ENCODE data around the gene PFKL. TPM values are rescaled to one million over a fixed set of nuclear protein-coding genes. Genes with fewer than 3 reads are reported as not detected.

PFKL gene
- total and polyA plus RNA-seq, 2 donors (not counting 1 experiment from before 2014, with no cell fraction given), result 267 to 318 TPM

GRCh38 chr21:44317241-44317782 lies 17.5 kb downstream of the PFKL start:
- no peaks in the 10 kb centered on the region for H3K4me1 ChIP-seq (ENCODE audit: control insufficient read depth in 2 of 2, insufficient read depth in 2 of 2, low read length in 2 of 2)
- Mint-ChIP-seq H3K4me1 (no peaks in the 10 kb centered on the region), H3K4me3 (no peak overlapping the region), H3K27me3 (no peaks in the 10 kb centered on the region), H3K9me3 (ENCODE audit: insufficient read depth) (no peaks in the 10 kb centered on the region), H3K27ac (no peak overlapping the region)
- POLR2A ChIA-PET, result no interaction called here
- no peak overlapping the region for H2AFZ ChIP-seq (ENCODE audit: insufficient read depth, low read depth, low read length, poor library complexity, severe bottlenecking)
- intact Hi-C loops (cut with micrococcal nuclease), result no loop called here
- TF ChIP-seq EZH2 (IDR thresholded peaks at IDR 0.05; ENCODE audit: borderline replicate concordance, insufficient read depth, low read depth, low read length, poor library complexity, severe bottlenecking), result no peak
- TF ChIP-seq CTCF (IDR thresholded peaks at IDR 0.05), result no peak
- no peak overlapping the region for H3K9ac ChIP-seq (ENCODE audit: low read length)
- CTCF ChIA-PET, result no interaction called here
- peaks cover 0 to 81% of the 10 kb centered on the region in 2 experiments for H3K36me3 ChIP-seq (replicated peaks in 1 of 2; ENCODE audit: control extremely low read depth in 1 of 2, control insufficient read depth in 1 of 2, extremely low read depth in 1 of 2, insufficient read depth in 2 of 2, low read length in 1 of 2)
- WGBS (ENCODE audit: insufficient coverage), result 97% methylated on average over 19 of the region's 19 CpGs
- peaks cover 75% of the 10 kb centered on the region for H4K20me1 ChIP-seq (ENCODE audit: control insufficient read depth, insufficient read depth, low read length, poor library complexity, severe bottlenecking)
- peaks cover 3% of the 10 kb centered on the region for H3K79me2 ChIP-seq (ENCODE audit: control insufficient read depth, insufficient read depth, low read length)
- H3K4me3 ChIP-seq (ENCODE audit: control extremely low read depth in 1 of 5, extremely low read depth in 1 of 5, insufficient read depth in 1 of 5, low read depth in 2 of 5, low read length in 4 of 5), result no peak overlapping the region
- no peak for DNase-seq
- H3K27ac ChIP-seq (ENCODE audit: low read length in 2 of 2), result no peak overlapping the region
- H3K9me3 ChIP-seq (ENCODE audit: control extremely low read depth in 1 of 3, control insufficient read depth in 2 of 3, insufficient read depth in 1 of 3, low read length in 2 of 3), result no peaks in the 10 kb centered on the region
- H3K27me3 ChIP-seq (replicated peaks in 1 of 4; ENCODE audit: control extremely low read depth in 1 of 4, control insufficient read depth in 3 of 4, insufficient read depth in 4 of 4, low read length in 3 of 4), result no peaks in the 10 kb centered on the region
- ATAC-seq (ENCODE audit: low read depth), result no peak
- H3K4me2 ChIP-seq (replicated peaks; ENCODE audit: low read depth, low read length, poor library complexity, severe bottlenecking), result no peak overlapping the region

DNA sequence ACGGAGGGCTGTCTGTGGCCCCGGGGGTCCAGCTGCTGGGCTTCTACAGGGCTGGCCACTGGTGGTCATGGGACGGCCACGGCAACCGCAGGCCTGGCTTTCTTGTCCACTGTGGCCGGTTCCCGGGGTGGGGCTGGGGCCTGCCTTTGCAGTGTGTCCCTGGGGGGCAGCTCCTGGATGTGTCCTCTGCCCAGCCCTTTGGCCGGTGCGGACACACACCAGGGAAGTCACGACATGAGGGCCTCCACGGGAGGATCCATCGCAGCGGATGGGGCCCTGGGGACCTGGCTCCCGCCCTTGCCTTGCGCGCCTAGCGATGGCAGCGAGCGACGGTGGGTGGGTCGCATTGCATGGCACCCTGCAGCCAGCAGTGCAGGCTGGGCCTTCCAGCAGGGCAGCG lies 18.0 kb downstream of the PFKL start:
- H2AFZ ChIP-seq (ENCODE audit: insufficient read depth, low read depth, low read length, poor library complexity, severe bottlenecking), result no peak overlapping the region
- H3K27ac ChIP-seq (ENCODE audit: low read length in 2 of 2), result no peak overlapping the region
- ATAC-seq (ENCODE audit: low read depth) (no peak), DNase-seq (no peak)
- H3K9me3 ChIP-seq (ENCODE audit: control extremely low read depth in 1 of 3, control insufficient read depth in 2 of 3, insufficient read depth in 1 of 3, low read length in 2 of 3), result no peaks in the 10 kb centered on the region
- H3K4me3 Mint-ChIP-seq, result no peak overlapping the region
- no peak overlapping the region for H3K9ac ChIP-seq (ENCODE audit: low read length)
- H3K36me3 ChIP-seq (replicated peaks in 1 of 2; ENCODE audit: control extremely low read depth in 1 of 2, control insufficient read depth in 1 of 2, extremely low read depth in 1 of 2, insufficient read depth in 2 of 2, low read length in 1 of 2), result peaks cover 0 to 82% of the 10 kb centered on the region in 2 experiments
- H3K4me1 Mint-ChIP-seq, result no peaks in the 10 kb centered on the region
- H4K20me1 ChIP-seq (ENCODE audit: control insufficient read depth, insufficient read depth, low read length, poor library complexity, severe bottlenecking), result peaks cover 73% of the 10 kb centered on the region
- no peak for TF ChIP-seq EZH2 (IDR thresholded peaks at IDR 0.05; ENCODE audit: borderline replicate concordance, insufficient read depth, low read depth, low read length, poor library complexity, severe bottlenecking)
- no peak for TF ChIP-seq CTCF (IDR thresholded peaks at IDR 0.05)
- H3K79me2 ChIP-seq (ENCODE audit: control insufficient read depth, insufficient read depth, low read length), result peaks cover under 1% of the 10 kb centered on the region
- intact Hi-C loops (cut with micrococcal nuclease), result no loop called here
- CTCF ChIA-PET, result no interaction called here
- H3K27ac Mint-ChIP-seq, result no peak overlapping the region
- POLR2A ChIA-PET, result no interaction called here
- no peaks in the 10 kb centered on the region for H3K27me3 Mint-ChIP-seq
- H3K4me1 ChIP-seq (ENCODE audit: control insufficient read depth in 2 of 2, insufficient read depth in 2 of 2, low read length in 2 of 2), result no peaks in the 10 kb centered on the region
- no peak overlapping the region for H3K4me2 ChIP-seq (replicated peaks; ENCODE audit: low read depth, low read length, poor library complexity, severe bottlenecking)
- 94% methylated on average over 22 of the region's 22 CpGs for WGBS (ENCODE audit: insufficient coverage)
- no peaks in the 10 kb centered on the region for H3K9me3 Mint-ChIP-seq (ENCODE audit: insufficient read depth)
- H3K27me3 ChIP-seq (replicated peaks in 1 of 4; ENCODE audit: control extremely low read depth in 1 of 4, control insufficient read depth in 3 of 4, insufficient read depth in 4 of 4, low read length in 3 of 4), result no peaks in the 10 kb centered on the region
- no peak overlapping the region for H3K4me3 ChIP-seq (ENCODE audit: control extremely low read depth in 1 of 5, extremely low read depth in 1 of 5, insufficient read depth in 1 of 5, low read depth in 2 of 5, low read length in 4 of 5)
